ENCODE data around the gene PHF1. TPM values are rescaled to one million over a fixed set of nuclear protein-coding genes. Genes with fewer than 3 reads are reported as not detected.

The PHF1 gene
- total RNA-seq, 1 donor from 2014 or later: 50.6 TPM

Small RNAs within 50 kb of the gene (microRNA-seq; reads per million reads assigned to microRNA genes)
- not detected for gene MIR5004

Other genes with a start within 250 kb of the PHF1 start
- 0.94 TPM for gene COL11A2, start 218.5 kb upstream of the PHF1 start, total RNA-seq
- 37.9 TPM for gene RXRB, start 210.3 kb upstream of the PHF1 start, total RNA-seq
- 46.0 TPM for gene SLC39A7, start 210.1 kb upstream of the PHF1 start, total RNA-seq
- gene HSD17B8, start 206.4 kb upstream of the PHF1 start, total RNA-seq: 25.1 TPM
- 26.4 TPM for gene RING1, start 202.5 kb upstream of the PHF1 start, total RNA-seq
- gene VPS52, start 139.1 kb upstream of the PHF1 start, total RNA-seq: 30.4 TPM
- gene RPS18, start 138.9 kb upstream of the PHF1 start, total RNA-seq: 863 TPM
- 8.3 TPM for gene B3GALT4, start 133.9 kb upstream of the PHF1 start, total RNA-seq
- gene WDR46, start 121.8 kb upstream of the PHF1 start, total RNA-seq: 12.8 TPM
- gene PFDN6, start 121.4 kb upstream of the PHF1 start, total RNA-seq: 44.4 TPM
- 60.5 TPM for gene RGL2, start 112.1 kb upstream of the PHF1 start, total RNA-seq
- 78.2 TPM for gene TAPBP, start 96.9 kb upstream of the PHF1 start, total RNA-seq
- 11.6 TPM for gene ZBTB22, start 93.3 kb upstream of the PHF1 start, total RNA-seq
- 18.2 TPM for gene DAXX, start 88.1 kb upstream of the PHF1 start, total RNA-seq
- 0.97 TPM for gene KIFC1, start 19.2 kb upstream of the PHF1 start, total RNA-seq
- 102 TPM for gene CUTA, start 7.1 kb downstream of the PHF1 start, total RNA-seq
- gene SYNGAP1, start 9.1 kb downstream of the PHF1 start, total RNA-seq: 4.8 TPM
- 4.3 TPM for gene ZBTB9, start 43.6 kb downstream of the PHF1 start, total RNA-seq
- 25.0 TPM for gene BAK1, start 169.3 kb downstream of the PHF1 start, total RNA-seq
- 6.0 TPM for gene ITPR3, start 210.3 kb downstream of the PHF1 start, total RNA-seq

All from Right ventricle myocardium superior (tissue), 1 donor.